ENCODE results near the gene DNMT1. TPM values are rescaled to one million over a fixed set of nuclear protein-coding genes. Genes with fewer than 3 reads are reported as not detected.

DNMT1 gene
- total RNA-seq, 1 experiment from 2014 or later: 227 TPM

GRCh38 chr19:10205636-10206035 lies 10.9 kb upstream of the DNMT1 start:
- WGBS (ENCODE audit: extremely low coverage, insufficient read length, low lambda C conversion rate): no CpG with 5 or more reads among the region's 4 CpGs
- no peak for DNase-seq
- H2AFZ ChIP-seq (ENCODE audit: low read length): no peak overlapping the region
- H3K4me2 ChIP-seq (ENCODE audit: insufficient read depth, insufficient read length, low read length): no peak overlapping the region
- no peaks in the 10 kb centered on the region for H3K23me2 ChIP-seq (ENCODE audit: insufficient read length, low read depth, low read length, poor library complexity, severe bottlenecking)
- no peak overlapping the region for H4K8ac ChIP-seq (replicated peaks; ENCODE audit: insufficient read length, low read depth, low read length)
- H4K5ac ChIP-seq (ENCODE audit: insufficient read length, low read depth, low read length): no peak overlapping the region
- H3K9me3 ChIP-seq (ENCODE audit: control insufficient read depth, low read depth, low read length): no peaks in the 10 kb centered on the region
- no peaks in the 10 kb centered on the region for H3K79me2 ChIP-seq (ENCODE audit: insufficient read depth, low read length)
- H2BK120ac ChIP-seq (ENCODE audit: low read depth, low read length, poor library complexity, severe bottlenecking): no peak overlapping the region
- H4K91ac ChIP-seq (ENCODE audit: insufficient read length, low read depth, low read length): no peak overlapping the region
- no peak overlapping the region for H2AK5ac ChIP-seq (ENCODE audit: insufficient read length, low read length)
- no peak overlapping the region for H3K27ac ChIP-seq (ENCODE audit: insufficient read length, low read depth, low read length)
- no peak overlapping the region for H3K18ac ChIP-seq (ENCODE audit: insufficient read length, low read depth, low read length)
- no peak for TF ChIP-seq CTCF (conservative IDR thresholded peaks at IDR 0.05)
- H3K4me3 Mint-ChIP-seq: no peak overlapping the region
- no peaks in the 10 kb centered on the region for H3K79me1 ChIP-seq (ENCODE audit: insufficient read depth, low read depth, low read length, poor library complexity, severe bottlenecking)
- no peaks in the 10 kb centered on the region for H3K27me3 ChIP-seq (ENCODE audit: insufficient read depth, low read length)
- H2BK5ac ChIP-seq (ENCODE audit: insufficient read length, low read length): no peak overlapping the region
- no peak overlapping the region for H2BK20ac ChIP-seq (ENCODE audit: low read depth, low read length, poor library complexity, severe bottlenecking)
- peaks cover 14% of the 10 kb centered on the region in 2 experiments for H3K4me1 Mint-ChIP-seq
- H3K4ac ChIP-seq (ENCODE audit: low read depth, low read length): no peak overlapping the region
- H3K27ac Mint-ChIP-seq: no peak overlapping the region; a peak in 1 of 7 replicates
- no peak overlapping the region for H3K9ac ChIP-seq (ENCODE audit: extremely low read depth, insufficient read length, low read length)
- H3K14ac ChIP-seq (ENCODE audit: insufficient read depth, low read length): no peak overlapping the region
- H3K36me3 Mint-ChIP-seq (ENCODE audit: insufficient read depth in 1 of 3, low read depth in 3 of 3): no peaks in the 10 kb centered on the region; a peak in 1 of 7 replicates
- H3K23ac ChIP-seq (ENCODE audit: insufficient read length, low read depth, low read length): no peak overlapping the region
- peaks cover 6 to 8% of the 10 kb centered on the region in 2 experiments; a peak in 2 of 5 replicates for H3K9me3 Mint-ChIP-seq
- H2BK12ac ChIP-seq (ENCODE audit: insufficient read length, low read depth, low read length): no peak overlapping the region
- no peak overlapping the region for H3T11ph ChIP-seq (ENCODE audit: low read length)
- 0 out of 2 replicates have a peak, but pooled peaks cover 2% of the 10 kb centered on the region for H3K4me1 ChIP-seq (ENCODE audit: insufficient read depth, low read length)
- peaks cover 7% of the 10 kb centered on the region; the same call in 1 of the 2 replicates for H3K27me3 Mint-ChIP-seq (ENCODE audit: low read depth)
- no peaks in the 10 kb centered on the region for H4K20me1 ChIP-seq (ENCODE audit: control insufficient read depth, insufficient read depth, insufficient read length)
- no peak overlapping the region for H2BK15ac ChIP-seq (ENCODE audit: low read depth, low read length)
- no peak overlapping the region for H3K56ac ChIP-seq (ENCODE audit: insufficient read length, low read depth, low read length)

Measured in H9 (cell line).